ENCODE data around the gene AZIN2. TPM values are rescaled to one million over a fixed set of nuclear protein-coding genes. Genes with fewer than 3 reads are reported as not detected.
A peak's percentile ranks its signal among the peaks of the same experiment; 100 is the strongest.

Gene AZIN2
- total RNA-seq, 4 donors from 2014 or later = 2.2 to 13.7 (median 3.5) TPM

DNA sequence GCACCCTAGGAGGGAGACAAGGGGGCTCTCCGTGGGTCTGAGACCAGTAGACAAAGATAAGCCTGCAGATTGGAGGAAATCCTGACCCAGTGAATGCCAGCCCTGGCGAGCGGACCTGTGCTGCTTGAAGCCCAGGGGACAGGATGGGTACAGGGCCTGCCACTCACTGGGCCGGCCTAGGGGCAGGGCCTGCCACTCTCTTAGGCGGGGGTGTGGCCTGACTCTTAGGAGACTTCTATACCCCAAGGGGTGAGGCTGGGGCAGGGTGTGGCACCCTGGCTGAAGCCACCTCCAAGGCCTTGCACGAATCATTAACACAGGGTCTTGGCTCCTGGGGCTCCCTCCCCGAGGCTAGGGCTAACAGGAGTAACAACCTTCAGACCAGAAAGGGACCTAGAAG lies 70.2 kb downstream of the AZIN2 start:
- TF ChIP-seq CTCF (IDR thresholded peaks at IDR 0.05) = no peak
- TF ChIP-seq POLR2A (IDR thresholded peaks at IDR 0.05) = no peak
- H3K4me3 ChIP-seq (ENCODE audit: low read depth, poor library complexity, severe bottlenecking) = no peak overlapping the region
- DNase-seq (ENCODE audit: low spot score in 2 of 2) = no peak
- intact Hi-C loops (cut with DNase I; ENCODE audit: low total_unique reads) = no loop called here
- 53 to 65% methylated on average over 4 to 7 of the region's 7 CpGs for WGBS, 2 donors

DNA sequence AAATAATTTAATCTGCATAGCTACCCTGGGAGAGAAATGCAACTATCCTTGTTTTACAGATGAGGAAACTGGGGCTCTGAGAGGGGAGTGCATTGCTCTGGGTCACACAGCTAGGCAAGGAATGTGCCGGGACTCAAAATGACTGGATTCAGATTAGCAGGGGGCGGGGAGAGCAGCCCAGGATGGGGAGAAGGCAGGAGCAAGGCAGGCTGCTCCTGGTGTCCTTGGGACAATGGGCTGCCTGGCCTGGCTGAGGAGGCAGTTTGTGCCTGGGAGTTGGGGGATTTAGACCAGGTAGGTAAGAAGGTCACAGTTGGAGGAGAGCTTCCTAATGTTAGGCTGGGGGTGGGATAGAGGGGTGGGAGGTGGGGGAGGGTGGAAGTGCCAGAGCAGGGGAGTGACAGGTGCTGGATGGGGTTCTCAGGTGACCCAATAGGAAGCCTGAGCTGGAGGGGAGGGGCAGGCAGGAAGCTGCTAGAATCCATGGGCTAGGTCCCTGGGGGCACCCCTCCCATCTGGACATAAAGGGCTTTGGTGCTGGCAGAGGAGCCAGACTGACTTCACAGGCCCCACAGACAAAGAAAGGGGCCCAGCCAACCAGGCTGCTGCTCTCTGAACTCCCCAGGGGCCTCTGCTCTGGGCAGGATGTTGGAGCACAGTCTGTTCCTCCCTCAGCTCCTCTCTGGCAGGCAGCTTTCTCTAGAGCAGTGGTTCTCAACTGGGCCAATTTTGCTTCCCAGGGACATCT lies 71.9 kb downstream of the AZIN2 start:
- WGBS, 2 donors = 58 to 91% methylated on average over 2 of the region's 2 CpGs
- TF ChIP-seq CTCF (IDR thresholded peaks at IDR 0.05) (no peak), POLR2A (IDR thresholded peaks at IDR 0.05) (no peak)
- no peak overlapping the region for H3K4me3 ChIP-seq (ENCODE audit: low read depth, poor library complexity, severe bottlenecking)
- intact Hi-C loops (cut with DNase I; ENCODE audit: low total_unique reads) = no loop called here
- peak in 1 of 2 donors; percentile 33 for DNase-seq (ENCODE audit: low spot score in 2 of 2)

DNA sequence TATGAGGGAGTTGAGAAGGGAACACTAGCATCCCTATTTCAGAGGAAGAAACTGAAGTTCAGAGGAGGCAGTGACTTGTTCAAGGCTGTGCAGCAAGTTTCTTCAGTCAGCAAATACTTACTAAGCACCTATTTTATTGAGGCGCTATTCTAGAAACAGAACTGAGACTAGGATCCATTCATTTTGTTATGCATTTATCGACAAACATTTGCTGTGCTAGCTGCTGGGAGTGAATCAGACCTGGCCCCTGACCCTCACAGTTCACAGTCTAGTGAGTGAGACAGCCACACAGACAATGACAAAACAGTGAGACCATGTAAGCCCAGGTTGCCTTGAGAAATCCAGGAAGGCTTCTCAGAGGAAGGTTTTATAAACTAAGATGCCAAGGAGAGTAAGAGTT lies 72.7 kb downstream of the AZIN2 start:
- TF ChIP-seq CTCF (IDR thresholded peaks at IDR 0.05) = no peak
- TF ChIP-seq POLR2A (IDR thresholded peaks at IDR 0.05) = no peak
- intact Hi-C loops (cut with DNase I; ENCODE audit: low total_unique reads) = no loop called here
- no peak overlapping the region for H3K4me3 ChIP-seq (ENCODE audit: low read depth, poor library complexity, severe bottlenecking)
- WGBS, 2 donors = 93 to 96% methylated on average over 2 of the region's 2 CpGs
- DNase-seq (ENCODE audit: low spot score in 2 of 2) = no peak

- 70 to 74% methylated on average over 4 of the region's 4 CpGs for WGBS, 2 donors
These were observed 75.1 kb downstream of the AZIN2 start for GRCh38 chr1:33155877-33156538.

GRCh38 chr1:33157131-33157530 lies 76.2 kb downstream of the AZIN2 start:
- WGBS, 2 donors = 95 to 97% methylated on average over 4 of the region's 4 CpGs

More at GRCh38 chr1:33155877-33156538, 75.1 kb downstream of the AZIN2 start:
- DNase-seq (ENCODE audit: low spot score in 2 of 2) = no peak
- intact Hi-C loops (cut with DNase I; ENCODE audit: low total_unique reads) = no loop called here
- H3K4me3 ChIP-seq (ENCODE audit: low read depth, poor library complexity, severe bottlenecking) = no peak overlapping the region
- TF ChIP-seq POLR2A (IDR thresholded peaks at IDR 0.05) (no peak), CTCF (IDR thresholded peaks at IDR 0.05) (no peak)

More at GRCh38 chr1:33157131-33157530, 76.2 kb downstream of the AZIN2 start:
- intact Hi-C loops (cut with DNase I; ENCODE audit: low total_unique reads) = no loop called here
- TF ChIP-seq CTCF (IDR thresholded peaks at IDR 0.05) (no peak), POLR2A (IDR thresholded peaks at IDR 0.05) (no peak)
- no peak for DNase-seq (ENCODE audit: low spot score in 2 of 2)
- no peak overlapping the region for H3K4me3 ChIP-seq (ENCODE audit: low read depth, poor library complexity, severe bottlenecking)
